ENCODE data around the gene FREM1.

FREM1 gene, protein sequence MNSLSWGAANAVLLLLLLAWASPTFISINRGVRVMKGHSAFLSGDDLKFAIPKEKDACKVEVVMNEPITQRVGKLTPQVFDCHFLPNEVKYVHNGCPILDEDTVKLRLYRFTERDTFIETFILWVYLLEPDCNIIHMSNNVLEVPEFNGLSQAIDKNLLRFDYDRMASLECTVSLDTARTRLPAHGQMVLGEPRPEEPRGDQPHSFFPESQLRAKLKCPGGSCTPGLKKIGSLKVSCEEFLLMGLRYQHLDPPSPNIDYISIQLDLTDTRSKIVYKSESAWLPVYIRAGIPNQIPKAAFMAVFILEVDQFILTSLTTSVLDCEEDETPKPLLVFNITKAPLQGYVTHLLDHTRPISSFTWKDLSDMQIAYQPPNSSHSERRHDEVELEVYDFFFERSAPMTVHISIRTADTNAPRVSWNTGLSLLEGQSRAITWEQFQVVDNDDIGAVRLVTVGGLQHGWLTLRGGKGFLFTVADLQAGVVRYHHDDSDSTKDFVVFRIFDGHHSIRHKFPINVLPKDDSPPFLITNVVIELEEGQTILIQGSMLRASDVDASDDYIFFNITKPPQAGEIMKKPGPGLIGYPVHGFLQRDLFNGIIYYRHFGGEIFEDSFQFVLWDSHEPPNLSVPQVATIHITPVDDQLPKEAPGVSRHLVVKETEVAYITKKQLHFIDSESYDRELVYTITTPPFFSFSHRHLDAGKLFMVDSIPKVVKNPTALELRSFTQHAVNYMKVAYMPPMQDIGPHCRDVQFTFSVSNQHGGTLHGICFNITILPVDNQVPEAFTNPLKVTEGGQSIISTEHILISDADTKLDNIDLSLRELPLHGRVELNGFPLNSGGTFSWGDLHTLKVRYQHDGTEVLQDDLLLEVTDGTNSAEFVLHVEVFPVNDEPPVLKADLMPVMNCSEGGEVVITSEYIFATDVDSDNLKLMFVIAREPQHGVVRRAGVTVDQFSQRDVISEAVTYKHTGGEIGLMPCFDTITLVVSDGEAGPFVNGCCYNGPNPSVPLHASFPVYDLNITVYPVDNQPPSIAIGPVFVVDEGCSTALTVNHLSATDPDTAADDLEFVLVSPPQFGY (N-terminal part only)

DNA sequence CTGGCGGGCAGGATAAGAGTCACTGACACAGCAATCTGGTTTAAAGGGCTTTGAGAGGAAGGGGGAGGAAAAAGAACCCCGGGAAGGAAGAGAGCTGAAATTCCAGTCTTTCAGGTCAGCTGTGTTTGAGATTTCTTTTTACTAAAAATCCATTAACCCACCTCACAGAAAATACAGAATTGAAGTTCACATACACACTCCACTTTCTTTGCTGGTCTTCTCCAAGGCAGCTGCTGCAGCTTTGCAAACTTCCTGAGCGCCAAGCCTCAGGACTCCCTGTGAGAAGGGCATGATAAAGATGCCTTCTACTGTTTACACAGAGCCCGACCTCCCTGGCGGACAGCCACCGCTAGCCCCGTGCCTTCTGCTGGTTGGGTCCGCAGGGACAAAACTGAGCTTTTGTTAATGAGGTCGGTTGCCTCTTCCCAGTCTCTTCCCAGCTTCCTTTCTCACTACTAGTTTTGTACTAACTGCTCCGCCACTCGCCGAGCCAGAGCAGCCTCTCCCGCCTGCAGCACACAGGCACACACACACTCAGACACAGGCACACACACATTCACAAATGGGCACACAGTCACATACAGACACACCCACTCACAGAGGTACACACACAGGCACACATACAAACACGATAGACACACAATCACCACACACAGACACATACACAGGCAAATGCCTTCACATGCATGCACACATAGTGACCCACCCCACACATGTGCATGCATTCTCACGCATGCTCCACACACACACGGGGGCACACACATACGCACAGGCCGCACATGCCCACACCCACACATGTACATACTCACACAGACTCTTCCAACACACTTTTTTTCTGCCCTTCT, at the start of gene FREM1:
TSS of gene FREM1 (minus strand) at position 468 of the 845 bp plus-strand sequence. CDS start 41,451 bp downstream, outside the sequence.
- peak within 1 kb of the TSS in 10 of 21 experiments; percentile 4 to 61 (median 34) for H3K27ac ChIP-seq
- H3K4me3 ChIP-seq: peak within 1 kb of the TSS in 1 of 7 experiments; percentile 32

DNA sequence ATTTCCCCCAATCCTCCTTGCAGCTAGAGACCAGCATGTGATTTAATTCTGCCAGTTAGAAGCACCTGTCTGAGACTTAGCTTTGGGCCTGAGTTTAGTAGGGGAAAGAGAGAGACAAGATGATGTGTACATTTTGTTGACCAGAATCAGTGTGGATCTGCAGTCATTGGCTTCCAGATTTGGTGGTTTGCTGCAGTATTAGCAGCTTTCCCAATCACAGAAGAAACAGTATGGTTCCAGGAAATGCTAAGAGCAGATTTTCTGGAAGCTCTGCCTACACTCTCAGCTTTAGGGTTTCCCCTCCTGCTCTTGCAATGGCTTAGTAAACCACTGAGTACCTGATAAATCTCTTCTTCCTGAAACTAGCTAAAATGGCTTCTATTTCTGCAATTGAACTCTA, 48.8 kb upstream of the FREM1 start:
- H3K27ac ChIP-seq: no peak overlapping the region
- no peak overlapping the region for H3K4me3 ChIP-seq

DNA sequence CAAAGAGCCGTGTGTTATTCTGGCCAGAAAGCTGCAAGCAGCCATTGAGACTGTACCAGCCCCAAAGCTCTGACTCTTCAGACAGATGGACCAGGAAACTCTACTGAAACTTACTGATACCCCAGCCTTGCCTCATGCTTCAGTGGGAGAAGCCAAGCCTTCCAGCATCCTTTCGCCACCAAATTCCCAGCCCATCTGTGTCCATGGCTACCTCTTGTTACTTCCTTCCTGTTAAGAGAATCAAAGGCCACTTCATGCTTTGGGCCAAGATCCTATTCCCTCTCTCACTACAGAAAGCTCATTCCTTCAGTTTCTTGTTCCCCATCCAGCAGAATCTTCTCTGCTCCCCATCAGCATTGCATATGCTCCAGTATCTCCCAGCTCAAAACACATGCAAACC, 46.9 kb upstream of the FREM1 start:
- Histone ChIP-seq H3K4me3 (no peak overlapping the region), H3K27ac (no peak overlapping the region)

DNA sequence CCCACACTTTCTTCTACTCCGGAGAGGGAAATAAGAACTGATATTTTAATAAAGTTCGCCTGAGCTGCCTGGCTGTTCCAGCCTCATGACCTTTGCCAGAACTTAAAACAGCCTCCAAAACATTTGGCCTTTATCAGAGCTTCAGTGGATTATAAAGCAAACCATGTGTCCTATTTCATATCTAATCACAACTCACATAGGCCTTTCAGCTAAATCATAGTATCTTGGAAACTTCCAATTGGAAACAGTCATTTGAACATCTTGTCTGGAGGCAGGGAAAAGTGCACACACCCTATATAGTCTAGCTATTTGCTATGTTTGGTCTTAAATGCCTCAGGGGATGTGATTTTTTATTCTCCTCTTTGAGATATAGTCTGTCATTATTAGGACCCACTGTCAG, 46.0 kb upstream of the FREM1 start:
- Histone ChIP-seq H3K4me3 (no peak overlapping the region), H3K27ac (no peak overlapping the region)

DNA sequence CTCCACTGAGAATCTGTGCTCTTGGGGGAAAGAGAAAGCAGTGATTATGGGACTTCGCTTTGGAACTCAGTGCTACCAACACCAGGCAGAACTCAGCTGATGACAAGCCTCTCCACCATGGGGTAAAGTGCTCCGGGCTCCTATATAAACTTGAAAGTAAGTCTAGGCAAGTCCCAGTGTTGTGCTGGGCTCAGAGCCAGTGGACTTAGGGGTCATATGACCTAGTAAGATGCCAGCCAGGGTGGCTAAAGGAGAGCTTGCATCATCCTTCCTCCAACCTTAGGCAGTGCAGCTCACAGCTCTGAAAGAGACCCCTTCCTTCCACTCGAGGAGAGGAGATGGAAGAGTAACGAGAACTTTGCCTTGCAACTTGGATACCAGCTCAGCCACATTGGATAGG, 35.1 kb upstream of the FREM1 start:
- Histone ChIP-seq H3K4me3 (no peak overlapping the region), H3K27ac (no peak overlapping the region)

DNA sequence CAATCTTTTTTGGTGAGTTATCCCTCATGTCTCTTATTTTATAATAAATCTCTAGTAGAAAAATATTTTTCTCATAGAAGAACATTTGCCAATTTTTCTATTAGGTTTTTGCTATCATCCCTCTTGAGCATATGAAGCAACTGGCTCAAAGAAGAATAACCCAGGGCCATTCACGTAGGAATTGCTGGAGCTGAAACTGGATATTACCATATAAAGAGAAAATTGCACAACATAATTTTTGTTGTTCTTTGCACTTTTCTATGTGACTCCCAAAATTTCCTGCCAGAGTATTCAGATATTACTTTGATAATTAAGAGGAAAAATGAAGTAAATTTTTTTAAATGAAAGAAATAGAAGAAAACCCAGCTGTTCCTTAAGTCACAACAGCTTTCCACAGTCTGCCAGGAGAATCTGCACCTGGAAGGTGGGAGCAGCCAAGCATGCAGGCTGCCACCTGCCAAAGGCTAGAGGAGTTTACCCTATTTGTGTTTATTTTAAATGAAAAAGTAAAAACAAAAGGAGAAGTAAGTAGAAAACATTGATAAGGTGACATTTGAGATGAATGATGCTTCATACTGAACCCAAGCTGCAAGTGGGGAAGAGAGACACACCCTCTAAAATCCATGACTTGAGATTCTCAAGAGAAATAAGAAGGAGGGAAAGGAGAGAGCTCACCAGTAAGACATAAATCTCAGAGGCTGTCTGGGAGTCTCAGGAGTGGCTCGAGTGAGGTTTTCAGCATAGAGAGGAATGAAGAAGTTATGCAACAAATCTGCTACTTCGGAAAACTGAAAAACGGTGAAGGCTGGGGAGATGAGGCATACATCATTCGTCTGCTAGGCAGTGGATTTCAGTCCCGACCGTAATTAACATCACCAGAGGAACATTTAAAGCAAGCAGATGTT, 31.5 kb upstream of the FREM1 start:
- no peak overlapping the region for H3K4me3 ChIP-seq
- H3K27ac ChIP-seq: no peak overlapping the region

DNA sequence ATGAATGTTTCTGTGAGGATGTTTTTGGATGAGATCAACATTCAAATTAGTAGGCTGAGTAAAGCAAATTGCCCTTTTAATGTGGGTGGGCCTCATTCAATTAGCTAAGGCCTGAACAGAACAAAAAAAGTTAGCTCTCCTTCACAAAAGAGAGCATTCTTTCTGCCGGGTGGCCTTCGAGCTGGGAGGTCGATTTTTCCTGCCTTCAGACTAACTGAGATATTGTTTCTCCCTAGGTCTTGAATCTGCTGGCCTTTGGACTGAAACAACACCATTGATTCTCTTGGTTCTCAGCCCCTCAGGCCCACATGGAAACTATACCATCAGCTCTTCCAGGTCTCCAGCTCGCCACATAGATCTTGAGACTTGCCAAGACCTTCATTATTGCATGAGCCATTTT, 29.1 kb upstream of the FREM1 start:
- H3K4me3 ChIP-seq: no peak overlapping the region
- H3K27ac ChIP-seq: no peak overlapping the region

DNA sequence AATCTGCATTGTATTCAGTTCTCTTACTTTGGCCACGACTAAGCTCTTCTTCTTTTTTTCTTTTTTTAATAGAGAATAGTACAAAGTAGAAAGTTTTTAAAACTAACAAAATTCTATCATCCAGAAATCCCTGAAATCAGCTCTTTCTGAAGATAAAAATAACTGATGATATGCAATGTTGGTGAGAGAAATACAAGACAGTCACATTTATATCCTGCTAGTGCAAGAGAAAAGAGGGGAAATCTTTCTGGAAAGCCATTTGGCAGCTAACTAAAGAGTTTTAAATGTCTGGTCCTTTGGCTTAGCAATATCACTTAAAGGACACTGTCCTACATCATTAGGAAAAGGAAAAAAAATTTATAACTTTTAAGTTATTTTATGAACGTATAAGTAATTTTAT, 27.0 kb upstream of the FREM1 start:
- H3K4me3 ChIP-seq: no peak overlapping the region
- no peak overlapping the region for H3K27ac ChIP-seq

DNA sequence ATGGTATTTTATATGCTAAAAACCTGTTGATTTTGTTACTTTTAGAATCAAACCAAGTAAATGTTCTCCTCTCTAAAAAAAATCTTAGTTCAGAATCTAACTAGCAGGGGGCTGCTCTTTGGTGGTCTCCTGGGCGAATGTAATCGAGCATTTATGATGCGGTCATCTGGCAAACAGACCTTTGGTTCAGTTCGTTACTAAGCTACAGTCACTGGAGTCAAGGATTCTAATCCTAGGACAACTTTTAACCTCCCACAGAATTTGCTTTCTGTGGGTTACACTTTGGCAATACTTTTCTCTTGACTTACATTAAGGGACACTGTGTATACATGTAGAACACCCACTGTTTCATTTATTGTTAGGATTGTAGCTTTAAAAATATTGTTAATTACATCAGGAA, 26.3 kb upstream of the FREM1 start:
- Histone ChIP-seq H3K27ac (no peak overlapping the region), H3K4me3 (no peak overlapping the region)

DNA sequence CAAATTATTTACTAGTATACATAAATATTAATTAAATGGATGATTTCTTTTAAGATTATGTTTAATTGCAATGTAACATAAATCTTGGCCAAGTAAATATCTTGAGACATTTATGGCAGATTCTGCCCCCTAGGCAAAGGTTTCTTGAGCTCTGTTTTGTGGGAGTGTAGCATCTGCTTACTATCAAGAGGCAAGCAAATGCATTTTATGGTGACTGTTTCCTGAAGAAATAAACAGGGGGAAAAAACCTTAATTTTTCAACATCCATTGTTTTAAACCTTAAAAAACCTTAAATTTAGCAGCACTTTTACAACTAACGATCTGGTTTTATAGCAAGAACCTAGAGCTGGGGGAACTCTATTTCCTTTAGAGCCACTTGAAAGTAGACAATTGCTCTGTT, 25.7 kb upstream of the FREM1 start:
- no peak overlapping the region for H3K4me3 ChIP-seq
- no peak overlapping the region for H3K27ac ChIP-seq

DNA sequence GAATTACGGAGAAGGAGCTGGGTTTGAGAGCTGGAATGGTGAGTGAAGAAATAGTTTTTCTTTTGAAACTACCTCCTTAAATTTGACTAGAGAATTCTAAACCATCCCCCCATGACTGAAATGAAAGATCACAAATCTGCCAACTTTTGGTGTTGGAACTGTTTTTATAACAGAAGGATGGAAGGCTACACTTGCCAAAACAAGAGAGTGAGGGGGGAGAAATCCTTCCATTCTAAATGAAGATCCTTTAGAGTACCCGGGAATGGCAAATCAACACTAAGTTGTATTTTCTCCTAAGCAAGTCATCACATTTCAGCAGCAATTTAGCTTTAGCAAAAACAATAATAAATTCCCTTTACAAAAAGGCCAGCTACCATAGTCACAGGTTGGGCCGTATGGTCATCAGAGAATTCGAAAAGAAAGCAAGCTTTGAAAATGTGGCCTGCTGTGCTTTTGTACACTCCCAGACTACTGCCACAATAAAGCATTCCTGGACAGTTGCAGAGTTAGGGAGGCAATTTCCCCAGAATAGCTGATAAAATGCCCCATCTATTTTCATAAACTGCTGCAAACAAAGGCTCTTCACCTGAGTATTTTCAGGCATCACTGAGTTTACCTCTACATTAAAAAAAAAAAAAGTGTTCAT, 25.0 kb upstream of the FREM1 start:
- H3K4me3 ChIP-seq: no peak overlapping the region
- H3K27ac ChIP-seq: no peak overlapping the region

DNA sequence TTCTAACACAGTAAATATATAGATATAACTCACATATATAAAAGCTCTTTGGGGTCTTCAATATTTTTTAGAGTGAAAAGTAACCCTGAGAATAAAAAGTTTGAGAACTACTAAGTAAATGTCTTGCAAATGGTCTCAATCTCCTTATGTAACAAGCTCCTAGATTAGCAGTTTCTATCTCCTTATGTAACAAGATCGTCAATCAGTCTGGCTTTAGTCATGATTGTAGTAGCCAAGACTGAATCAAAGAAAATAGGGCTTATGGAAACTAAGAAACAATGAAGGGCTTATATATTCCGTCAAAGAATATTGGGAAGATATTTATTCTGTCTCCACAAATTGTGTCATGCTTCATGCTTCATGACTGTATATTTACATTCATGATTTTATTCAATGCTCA, 22.4 kb upstream of the FREM1 start:
- Histone ChIP-seq H3K4me3 (no peak overlapping the region), H3K27ac (no peak overlapping the region)

DNA sequence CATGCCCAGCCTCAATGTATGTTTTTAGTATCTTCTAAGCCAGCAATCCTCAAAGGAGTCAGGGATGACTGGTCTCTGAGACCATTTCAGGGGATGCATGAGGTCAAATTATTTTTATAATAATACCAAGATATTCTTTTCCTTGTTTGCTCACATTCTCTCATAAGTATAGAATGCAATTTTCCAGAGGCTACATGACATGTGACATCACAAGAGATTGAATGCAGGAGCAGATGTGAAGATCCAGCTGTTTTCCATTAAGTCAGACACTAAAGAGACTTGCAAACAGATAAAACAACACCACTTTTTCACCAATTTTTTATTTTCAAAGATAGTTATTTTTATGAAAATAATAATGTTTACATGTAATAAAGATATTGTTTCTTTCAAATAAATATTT, 22.0 kb upstream of the FREM1 start:
- no peak overlapping the region for H3K4me3 ChIP-seq
- no peak overlapping the region for H3K27ac ChIP-seq

DNA sequence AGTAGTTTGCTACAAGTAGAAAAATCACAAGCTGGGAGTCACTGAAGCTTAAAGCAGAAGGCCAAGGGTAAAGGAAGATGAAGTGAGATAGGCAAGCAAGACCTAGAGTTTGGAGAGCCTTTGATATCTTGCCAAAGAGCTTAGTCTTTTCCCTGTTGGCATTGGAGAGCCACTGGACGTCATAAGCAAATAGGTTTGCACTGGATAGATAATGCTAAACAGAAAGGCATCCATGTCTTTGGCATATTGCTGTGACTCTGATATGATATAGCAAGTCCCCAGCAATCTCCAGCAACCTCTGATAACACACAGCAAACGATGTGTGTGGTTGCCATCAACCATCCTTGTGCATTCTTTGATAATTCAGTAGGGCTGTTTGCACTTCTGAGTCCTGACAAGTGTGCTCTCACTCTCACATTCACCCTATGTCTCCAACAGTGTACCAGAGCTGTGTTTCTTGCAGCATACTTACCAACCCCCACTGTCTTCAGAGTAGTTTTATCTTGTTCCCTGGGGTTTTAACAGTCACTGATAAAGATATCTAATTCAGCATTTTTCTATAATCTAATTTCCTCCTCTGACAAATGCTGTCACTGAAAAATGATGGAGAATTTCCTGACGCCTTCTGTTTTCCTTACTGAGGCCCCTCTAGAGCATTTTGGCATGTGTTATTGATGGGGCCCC, 16.9 kb upstream of the FREM1 start:
- H3K4me3 ChIP-seq: no peak overlapping the region
- no peak overlapping the region for H3K27ac ChIP-seq

DNA sequence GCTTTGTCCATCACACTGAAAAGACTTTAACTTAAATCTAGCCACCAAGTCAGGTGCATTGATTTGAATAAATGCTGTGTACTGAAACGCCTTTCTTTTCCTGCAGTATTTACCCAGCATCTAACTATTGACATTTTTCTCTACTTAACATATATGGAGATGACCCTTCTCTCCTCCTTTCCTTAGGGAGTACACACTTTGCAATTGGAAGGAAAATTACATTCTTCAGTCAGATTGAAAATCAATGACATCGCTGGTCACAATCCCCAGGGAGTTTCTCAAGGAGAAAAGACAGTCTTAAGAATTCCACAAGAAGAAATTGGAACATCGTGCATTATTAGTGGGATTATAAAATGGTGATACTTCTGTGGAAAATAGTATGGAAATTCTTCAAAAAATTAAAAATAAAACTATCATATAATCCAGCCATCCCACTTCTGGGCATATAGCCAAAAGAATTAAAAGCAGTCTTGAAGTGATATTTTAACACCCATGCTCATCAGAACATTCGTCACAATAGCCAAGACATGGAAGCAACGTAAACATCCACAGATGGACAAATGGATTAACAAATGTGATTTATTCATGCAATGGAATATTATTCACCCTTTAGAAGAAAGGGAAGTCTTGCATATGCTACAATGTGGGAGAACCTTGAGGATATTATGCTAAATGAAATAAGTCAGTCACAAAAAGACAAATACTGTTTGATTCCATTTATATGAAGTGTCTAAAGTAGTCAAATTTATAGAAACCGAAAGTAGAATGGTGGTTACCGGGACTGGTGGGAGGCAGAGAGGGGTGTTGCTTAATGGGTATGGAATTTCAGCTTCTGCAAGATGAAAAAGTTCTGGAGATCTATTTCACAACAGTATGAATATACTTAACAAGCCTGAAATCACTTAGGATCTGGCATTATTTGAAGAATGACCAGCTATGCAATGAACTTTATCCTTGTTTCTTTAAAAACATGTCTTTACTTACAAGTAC, 14.3 kb upstream of the FREM1 start:
- peak overlapping the region in 4 of 21 experiments; percentile 14 to 60 (median 33) for H3K27ac ChIP-seq
- H3K4me3 ChIP-seq: no peak overlapping the region

DNA sequence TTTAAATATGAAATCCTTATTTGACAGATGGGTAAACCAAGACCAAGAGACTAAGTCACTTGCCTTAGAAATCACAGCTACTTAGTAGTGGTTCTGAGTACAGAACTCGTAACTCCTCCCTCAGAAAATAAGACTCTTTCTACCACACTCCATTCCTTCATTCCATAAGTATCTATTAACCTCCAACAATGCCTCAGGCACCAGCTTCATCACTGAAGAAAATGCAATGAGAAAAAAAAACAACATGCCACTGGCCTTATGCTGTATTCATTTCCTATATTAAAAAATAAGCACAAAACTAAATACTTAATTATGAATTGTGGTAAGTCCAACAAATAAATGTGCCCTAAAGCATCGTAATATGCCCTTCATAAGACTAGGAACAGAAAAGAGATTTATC, 13.5 kb upstream of the FREM1 start:
- H3K4me3 ChIP-seq: no peak overlapping the region
- H3K27ac ChIP-seq: no peak overlapping the region
